Measurements from ENCODE around the gene NDUFB4. TPM values are rescaled to one million over a fixed set of nuclear protein-coding genes. Genes with fewer than 3 reads are reported as not detected.

Gene NDUFB4
- total and polyA plus RNA-seq, 4 donors = 28.4 to 269 (median 76.9) TPM

GRCh38 chr3:120554812-120555606 lies 41.1 kb upstream of the NDUFB4 start:
- no peak for DNase-seq (ENCODE audit: low spot score)
- Histone ChIP-seq H3K4me1 (ENCODE audit: control insufficient read depth in 4 of 4, insufficient read depth in 4 of 4, low read length in 3 of 4) (peaks cover 27 to 68% (median 47%) of the 10 kb centered on the region in 4 donors), H3K4me3 (ENCODE audit: low read depth in 1 of 3, low read length in 3 of 3) (no peak overlapping the region), H3K9me3 (ENCODE audit: control insufficient read depth in 4 of 4, low read length in 3 of 4) (no peaks in the 10 kb centered on the region), H3K27me3 (ENCODE audit: control insufficient read depth in 4 of 4, insufficient read depth in 4 of 4, low read length in 3 of 4) (no peaks in the 10 kb centered on the region), H3K9ac (ENCODE audit: low read depth in 1 of 2, low read length in 2 of 2) (no peak overlapping the region), H3K27ac (ENCODE audit: low read depth in 1 of 2, low read length in 2 of 2) (peak overlapping the region; percentile 44 to 67), H3K36me3 (ENCODE audit: control insufficient read depth in 4 of 4, insufficient read depth in 3 of 4, low read depth in 1 of 4, low read length in 3 of 4) (no peaks in the 10 kb centered on the region)
- 66% methylated on average over 3 of the region's 3 CpGs for WGBS
- TF ChIP-seq HNF4A (conservative IDR thresholded peaks at IDR 0.05) (peak in 1 of 2 donors; percentile 16), SP1 (IDR thresholded peaks at IDR 0.05) (no peak)

GRCh38 chr3:120555657-120556509 lies 40.3 kb upstream of the NDUFB4 start:
- DNase-seq (ENCODE audit: low spot score) = no peak
- Histone ChIP-seq H3K4me3 (ENCODE audit: low read depth in 1 of 3, low read length in 3 of 3) (no peak overlapping the region), H3K4me1 (ENCODE audit: control insufficient read depth in 4 of 4, insufficient read depth in 4 of 4, low read length in 3 of 4) (peaks cover 26 to 65% (median 47%) of the 10 kb centered on the region in 4 donors), H3K27ac (ENCODE audit: low read depth in 1 of 2, low read length in 2 of 2) (peak overlapping the region; percentile 44 to 67), H3K9ac (ENCODE audit: low read depth in 1 of 2, low read length in 2 of 2) (no peak overlapping the region), H3K27me3 (ENCODE audit: control insufficient read depth in 4 of 4, insufficient read depth in 4 of 4, low read length in 3 of 4) (no peaks in the 10 kb centered on the region), H3K9me3 (ENCODE audit: control insufficient read depth in 4 of 4, low read length in 3 of 4) (no peaks in the 10 kb centered on the region), H3K36me3 (ENCODE audit: control insufficient read depth in 4 of 4, insufficient read depth in 3 of 4, low read depth in 1 of 4, low read length in 3 of 4) (no peaks in the 10 kb centered on the region)
- 28% methylated on average over 7 of the region's 7 CpGs for WGBS
- TF ChIP-seq RXRA (IDR thresholded peaks at IDR 0.05) = peak; percentile 91 to 98
- TF ChIP-seq ZBTB33 (IDR thresholded peaks at IDR 0.05) = peak; percentile 69
- TF ChIP-seq FOXA1 (IDR thresholded peaks at IDR 0.05) = peak; percentile 57
- peak in 1 of 2 donors; percentile 48 for TF ChIP-seq GABPA (IDR thresholded peaks at IDR 0.05 in 1 of 2, conservative IDR thresholded peaks at IDR 0.05 in 1 of 2)
- TF ChIP-seq REST (IDR thresholded peaks at IDR 0.05) = peak; percentile 80
- peak; percentile 43 for TF ChIP-seq FOXA2 (IDR thresholded peaks at IDR 0.05)
- TF ChIP-seq RAD21 (IDR thresholded peaks at IDR 0.05) = peak; percentile 50 to 68
- TF ChIP-seq MAX (IDR thresholded peaks at IDR 0.05) = peak; percentile 93
- peak; percentile 75 for TF ChIP-seq ATF3 (IDR thresholded peaks at IDR 0.05)
- peak; percentile 99 for TF ChIP-seq SP1 (IDR thresholded peaks at IDR 0.05)
- TF ChIP-seq HNF4A (conservative IDR thresholded peaks at IDR 0.05) = peak; percentile 88 to 89
- peak; percentile 42 for TF ChIP-seq TAF1 (conservative IDR thresholded peaks at IDR 0.05)
- peak; percentile 74 for TF ChIP-seq YY1 (IDR thresholded peaks at IDR 0.05)
- TF ChIP-seq HNF4G (IDR thresholded peaks at IDR 0.05) = peak; percentile 84
- peak; percentile 7 to 73 for TF ChIP-seq EGR1 (IDR thresholded peaks at IDR 0.05; ENCODE audit: low read depth in 2 of 2)
- peak; percentile 23 for TF ChIP-seq CTCF (IDR thresholded peaks at IDR 0.05; ENCODE audit: low read depth, low read length, missing input control)
- TF ChIP-seq JUND (IDR thresholded peaks at IDR 0.05) = peak; percentile 88 to 93
- peak; percentile 100 for TF ChIP-seq NR2F2 (IDR thresholded peaks at IDR 0.05)

Data from liver (tissue), 9 donors.